SK-N-SH (cell line): ENCODE results near the gene LGALS3BP. TPM values are rescaled to one million over a fixed set of nuclear protein-coding genes. Genes with fewer than 3 reads are reported as not detected.

Source experiments
- CTCF ChIA-PET: fragments of 300-600, 350-600 bp; formaldehyde crosslinking; extraction: SDS; loops from one replicate; lab custom pipeline; 2021; lab: Yijun Ruan, JAX
- POLR2A ChIA-PET: fragments of 350-600 bp; sonication (Branson Sonifier 250); formaldehyde crosslinking; extraction: SDS; loops from one replicate; lab custom pipeline; 2020; ENCODE audit warnings: antibody characterized with exemption, inconsistent platforms; lab: Yijun Ruan, JAX
- DNase-seq: peaks from one replicate; pipeline ENCODE4 v3.0.0; 2012
- H2AFZ ChIP-seq: fragments of 200-600 bp; sonication (generic); 2 replicates; pipeline ENCODE4 v1.8.1; 2016; ENCODE audit warnings: antibody characterized with exemption, mild to moderate bottlenecking, low read depth
- H3F3A ChIP-seq: fragments of 200-600 bp; sonication (generic); replicated peaks from 2 replicates; pipeline ENCODE3; 2016; ENCODE audit warnings: antibody characterized with exemption, mild to moderate bottlenecking; ENCODE audit not compliant: insufficient read depth
- H3K27ac ChIP-seq, 2 experiments: fragments of 200-500 bp in 1 of 2; fragments of 200-600 bp in 1 of 2; sonication (Bioruptor generic) in 1 of 2; sonication (generic), shearing (Covaris generic) in 1 of 2; 2 replicates each; pipeline versions ENCODE4 v1.5.1 to v1.6.1; 2014 to 2016; ENCODE audit warnings: low read depth in 2 of 2, inconsistent platforms in 1 of 2, low read length in 1 of 2, mild to moderate bottlenecking in 1 of 2, mixed read lengths in 1 of 2
- H3K27me3 ChIP-seq: fragments of 200-600 bp; sonication (generic), shearing (Covaris generic); 2 replicates; pipeline ENCODE4 v1.6.1; 2016; ENCODE audit warnings: mixed run types; ENCODE audit not compliant: insufficient read depth
- H3K36me3 ChIP-seq, 2 experiments: fragments of 200-500 bp in 1 of 2; fragments of 200-600 bp in 1 of 2; sonication (Bioruptor generic) in 1 of 2; sonication (generic) in 1 of 2; replicated peaks in 1 of 2; 2 replicates each; pipeline versions ENCODE3 to v1.5.1; 2014 to 2016; ENCODE audit warnings: low read length in 1 of 2, mild to moderate bottlenecking in 1 of 2; ENCODE audit not compliant: insufficient read depth in 2 of 2, control insufficient read depth in 1 of 2
- H3K4me1 ChIP-seq, 2 experiments: fragments of 200-500 bp in 1 of 2; fragments of 200-600 bp in 1 of 2; sonication (Bioruptor generic) in 1 of 2; sonication (generic), shearing (Covaris generic) in 1 of 2; 2 replicates each; pipeline versions ENCODE4 v1.5.1 to v1.6.1; 2014 to 2016; ENCODE audit warnings: low read depth in 1 of 2, low read length in 1 of 2, mixed run types in 1 of 2; ENCODE audit not compliant: insufficient read depth in 2 of 2, control insufficient read depth in 1 of 2
- H3K4me2 ChIP-seq: fragments of 200-600 bp; sonication (generic), shearing (Covaris generic); 2 replicates; pipeline ENCODE4 v1.6.1; 2017; ENCODE audit warnings: mixed run types
- H3K4me3 ChIP-seq, 2 experiments: fragments of 200-500 bp in 1 of 2; fragments of 200-600 bp in 1 of 2; sonication (Bioruptor generic) in 1 of 2; sonication (generic), shearing (Covaris generic) in 1 of 2; 2 replicates each; pipeline versions ENCODE4 v1.5.1 to v1.8.1; 2014 to 2016; ENCODE audit warnings: low read depth in 2 of 2, inconsistent platforms in 1 of 2, low read length in 1 of 2, mild to moderate bottlenecking in 1 of 2, mixed read lengths in 1 of 2, moderate library complexity in 1 of 2
- H3K79me2 ChIP-seq: fragments of 200-600 bp; sonication (generic); 2 replicates; pipeline ENCODE4 v1.8.1; 2017; ENCODE audit warnings: mild to moderate bottlenecking; ENCODE audit not compliant: insufficient read depth
- H3K9ac ChIP-seq: fragments of 200-600 bp; sonication (generic); 2 replicates; pipeline ENCODE4 v1.6.1; 2017; ENCODE audit warnings: mixed run types
- H3K9me2 ChIP-seq: fragments of 200-600 bp; sonication (generic); 2 replicates; pipeline ENCODE4 v1.6.1; 2017; ENCODE audit warnings: mixed run types
- H3K9me3 ChIP-seq: fragments of 200-600 bp; sonication (generic); 2 replicates; pipeline ENCODE4 v1.6.1; 2017; ENCODE audit warnings: mixed run types, mild to moderate bottlenecking, moderate library complexity
- H4K20me1 ChIP-seq: fragments of 200-600 bp; sonication (generic); 2 replicates; pipeline ENCODE4 v1.6.1; 2017; ENCODE audit warnings: mild to moderate bottlenecking, mixed run types; ENCODE audit not compliant: insufficient read depth
- ELF1 ChIP-seq: IDR thresholded peaks from 2 replicates; pipeline ENCODE4 v1.4.0; 2012
- EZH2phosphoT487 ChIP-seq: fragments of 200-600 bp; sonication (generic); IDR thresholded peaks from 2 replicates; pipeline ENCODE4 v1.6.1; 2017; ENCODE audit warnings: low read depth, mixed run types, mild to moderate bottlenecking, antibody characterized with exemption, moderate library complexity, borderline replicate concordance
- FOSL2 ChIP-seq: IDR thresholded peaks from 2 replicates; pipeline ENCODE4 v1.4.0; 2012; ENCODE audit warnings: low read depth, mild to moderate bottlenecking, moderate library complexity, borderline replicate concordance
- FOXJ3 ChIP-seq: sonication (generic); formaldehyde crosslinking; IDR thresholded peaks from 2 replicates; pipeline ENCODE4 v1.5.1; 2020; ENCODE audit warnings: mild to moderate bottlenecking, missing genetic modification reagents
- FOXM1 ChIP-seq: IDR thresholded peaks from 2 replicates; pipeline ENCODE4 v1.4.0; 2012; ENCODE audit warnings: low read depth, mild to moderate bottlenecking
- GABPA ChIP-seq: IDR thresholded peaks from 2 replicates; pipeline ENCODE4 v1.4.0; 2012; ENCODE audit warnings: low read depth, mild to moderate bottlenecking
- GATA2 ChIP-seq: sonication (generic); formaldehyde crosslinking; IDR thresholded peaks from 2 replicates; pipeline ENCODE4 v1.5.0; 2020; ENCODE audit warnings: mild to moderate bottlenecking, missing genetic modification reagents
- IRF3 ChIP-seq: fragments of 150-350 bp; IDR thresholded peaks from 2 replicates; pipeline ENCODE4 v1.6.1; 2016; ENCODE audit warnings: mild to moderate bottlenecking, low read depth, low read length
- JUND ChIP-seq: IDR thresholded peaks from 2 replicates; pipeline ENCODE4 v1.4.0; 2012
- RAD21 ChIP-seq: IDR thresholded peaks from 2 replicates; pipeline ENCODE4 v1.6.1; 2012; ENCODE audit warnings: mild to moderate bottlenecking, low read length
- RXRA ChIP-seq: IDR thresholded peaks from 2 replicates; pipeline ENCODE4 v1.4.0; 2012; ENCODE audit warnings: low read depth, mild to moderate bottlenecking, borderline replicate concordance
- SMC3 ChIP-seq: IDR thresholded peaks from 2 replicates; pipeline ENCODE4 v1.6.1; 2012; ENCODE audit warnings: low read depth, low read length, improper control_type of control experiment
- TEAD4 ChIP-seq: IDR thresholded peaks from 2 replicates; pipeline ENCODE4 v1.4.0; 2012; ENCODE audit warnings: mild to moderate bottlenecking, borderline replicate concordance; ENCODE audit not compliant: insufficient read depth
- ZBTB33 ChIP-seq: IDR thresholded peaks from 2 replicates; pipeline ENCODE4 v1.4.0; 2012; ENCODE audit warnings: low read depth, borderline replicate concordance
- WGBS: methylation state at CpG from one replicate; pipeline ENCODE4 v1.1.6; 2017; ENCODE audit warnings: low lambda C conversion rate; 5-methylcytosine and 5-hydroxymethylcytosine counted together
- polyA plus RNA-seq, 3 experiments: library from polyadenylated mRNA; depleted of rRNA; stranded (reverse); fragments of >200 nt; gene quantifications; 2 replicates each; pipeline ENCODE4 v1.2.3, GENCODE V29; 2012
- TF ChIP-seq, protein P1 (sequence below): fragments of 150-350 bp; IDR thresholded peaks from 2 replicates; pipeline ENCODE4 v1.6.1; 2017; ENCODE audit warnings: antibody characterized with exemption, low read length, low read depth, borderline replicate concordance
- TF ChIP-seq, protein P2 (sequence below): IDR thresholded peaks from 2 replicates; pipeline ENCODE4 v1.4.0; 2012; ENCODE audit warnings: low read depth
- TF ChIP-seq, protein P3 (sequence below): fragments of 200-600 bp; sonication (generic); IDR thresholded peaks from 2 replicates; pipeline ENCODE4 v1.6.1; 2017; ENCODE audit warnings: antibody characterized with exemption, mild to moderate bottlenecking, moderate library complexity

Gene LGALS3BP
- polyA plus RNA-seq, 1 of the 3 experiments (the other 2 are of a cell fraction): 579 TPM

- peaks cover 7% of the 10 kb centered on the region for H3F3A ChIP-seq
- ChIA-PET CTCF (interaction anchor here (0.7 to 3.2 kb wide), 10 partner anchors 14 to 379 kb away, joined by 3 to 15 read pairs (median 4); no protein-coding TSS in a partner anchor), POLR2A (no interaction called here)
- H3K9me2 ChIP-seq: no peaks in the 10 kb centered on the region
- no peak overlapping the region for H3K9ac ChIP-seq
- H4K20me1 ChIP-seq: no peaks in the 10 kb centered on the region
- 79% methylated on average over 2 of the region's 2 CpGs for WGBS
- TF ChIP-seq FOXM1 (no peak), GATA2 (CRISPR knock-in tag) (no peak), FOSL2 (no peak), RAD21 (no peak), TEAD4 (no peak), SMC3 (no peak), GABPA (no peak)
- TF ChIP-seq, protein P1, sequence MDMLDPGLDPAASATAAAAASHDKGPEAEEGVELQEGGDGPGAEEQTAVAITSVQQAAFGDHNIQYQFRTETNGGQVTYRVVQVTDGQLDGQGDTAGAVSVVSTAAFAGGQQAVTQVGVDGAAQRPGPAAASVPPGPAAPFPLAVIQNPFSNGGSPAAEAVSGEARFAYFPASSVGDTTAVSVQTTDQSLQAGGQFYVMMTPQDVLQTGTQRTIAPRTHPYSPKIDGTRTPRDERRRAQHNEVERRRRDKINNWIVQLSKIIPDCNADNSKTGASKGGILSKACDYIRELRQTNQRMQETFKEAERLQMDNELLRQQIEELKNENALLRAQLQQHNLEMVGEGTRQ: no peak
- TF ChIP-seq, protein P2, sequence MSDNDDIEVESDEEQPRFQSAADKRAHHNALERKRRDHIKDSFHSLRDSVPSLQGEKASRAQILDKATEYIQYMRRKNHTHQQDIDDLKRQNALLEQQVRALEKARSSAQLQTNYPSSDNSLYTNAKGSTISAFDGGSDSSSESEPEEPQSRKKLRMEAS: no peak
- TF ChIP-seq, protein P3, sequence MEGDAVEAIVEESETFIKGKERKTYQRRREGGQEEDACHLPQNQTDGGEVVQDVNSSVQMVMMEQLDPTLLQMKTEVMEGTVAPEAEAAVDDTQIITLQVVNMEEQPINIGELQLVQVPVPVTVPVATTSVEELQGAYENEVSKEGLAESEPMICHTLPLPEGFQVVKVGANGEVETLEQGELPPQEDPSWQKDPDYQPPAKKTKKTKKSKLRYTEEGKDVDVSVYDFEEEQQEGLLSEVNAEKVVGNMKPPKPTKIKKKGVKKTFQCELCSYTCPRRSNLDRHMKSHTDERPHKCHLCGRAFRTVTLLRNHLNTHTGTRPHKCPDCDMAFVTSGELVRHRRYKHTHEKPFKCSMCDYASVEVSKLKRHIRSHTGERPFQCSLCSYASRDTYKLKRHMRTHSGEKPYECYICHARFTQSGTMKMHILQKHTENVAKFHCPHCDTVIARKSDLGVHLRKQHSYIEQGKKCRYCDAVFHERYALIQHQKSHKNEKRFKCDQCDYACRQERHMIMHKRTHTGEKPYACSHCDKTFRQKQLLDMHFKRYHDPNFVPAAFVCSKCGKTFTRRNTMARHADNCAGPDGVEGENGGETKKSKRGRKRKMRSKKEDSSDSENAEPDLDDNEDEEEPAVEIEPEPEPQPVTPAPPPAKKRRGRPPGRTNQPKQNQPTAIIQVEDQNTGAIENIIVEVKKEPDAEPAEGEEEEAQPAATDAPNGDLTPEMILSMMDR: no peak
- peaks cover 7% of the 10 kb centered on the region for H3K79me2 ChIP-seq
- H3K27ac ChIP-seq: no peak overlapping the region
- H2AFZ ChIP-seq: no peak overlapping the region
- H3K9me3 ChIP-seq: peaks cover 25% of the 10 kb centered on the region
- peaks cover 6 to 10% of the 10 kb centered on the region in 2 experiments; a peak in 2 of 4 replicates for H3K4me1 ChIP-seq
- peaks cover 0 to 5% of the 10 kb centered on the region in 2 experiments for H3K36me3 ChIP-seq
- no peak overlapping the region for H3K4me2 ChIP-seq
- no peak for DNase-seq
- H3K27me3 ChIP-seq: no peaks in the 10 kb centered on the region
- H3K4me3 ChIP-seq: no peak overlapping the region
Measured at GRCh38 chr17:79014158-79014758, 34.5 kb upstream of the LGALS3BP start.

DNA sequence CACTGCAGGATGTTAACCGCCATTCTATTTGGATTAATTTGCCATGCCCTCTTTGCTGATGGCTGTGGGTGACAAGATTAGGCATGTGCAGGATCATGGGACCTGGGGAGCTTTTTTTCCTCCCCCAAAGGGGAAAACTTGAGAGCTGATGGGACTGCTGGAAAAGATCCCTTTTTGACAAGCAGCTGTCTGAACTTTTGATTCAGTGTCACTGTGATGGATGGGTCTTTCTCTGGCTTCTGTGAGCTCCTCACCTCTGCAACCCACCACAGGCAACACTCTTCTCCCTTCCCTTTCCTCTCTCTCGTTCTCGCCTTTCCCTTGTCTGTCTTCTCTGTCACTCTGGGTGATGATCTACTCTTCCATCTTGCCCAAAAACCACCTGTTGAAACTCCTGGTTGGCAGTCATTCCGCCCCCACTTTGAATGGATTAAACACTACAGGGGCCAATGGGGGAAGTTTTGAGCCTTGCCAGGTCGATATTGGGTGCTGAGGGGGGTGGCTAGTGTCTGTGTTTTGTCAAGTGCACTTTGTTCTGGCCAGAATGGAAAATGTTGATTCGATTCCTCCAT, 32.9 kb upstream of the LGALS3BP start:
- Histone ChIP-seq H3K36me3 (peaks cover 4 to 5% of the 10 kb centered on the region in 2 experiments), H3K27ac (no peak overlapping the region), H3K9ac (no peak overlapping the region), H3K9me2 (no peaks in the 10 kb centered on the region), H3K4me2 (no peak overlapping the region), H3K4me3 (no peak overlapping the region), H4K20me1 (no peaks in the 10 kb centered on the region), H3K27me3 (no peaks in the 10 kb centered on the region), H3K9me3 (peaks cover 25% of the 10 kb centered on the region), H3K4me1 (peaks cover 18 to 22% of the 10 kb centered on the region in 2 experiments; a peak in 3 of 4 replicates), H3K79me2 (peaks cover 23% of the 10 kb centered on the region), H3F3A (peaks cover 7% of the 10 kb centered on the region), H2AFZ (no peak overlapping the region)
- 31% methylated on average over 6 of the region's 6 CpGs for WGBS
- ChIA-PET CTCF (interaction anchor here (1.6 to 3.2 kb wide), 3 partner anchors 19 to 75 kb away, joined by 3 to 15 read pairs (median 7); no protein-coding TSS in a partner anchor), POLR2A (no interaction called here)
- no peak for DNase-seq
- no peak for TF ChIP-seq ELF1
- TF ChIP-seq FOXM1: no peak
- TF ChIP-seq EZH2phosphoT487: no peak
- TF ChIP-seq ZBTB33: no peak
- TF ChIP-seq JUND: no peak
- TF ChIP-seq RAD21: no peak
- TF ChIP-seq, protein P2: no peak
- TF ChIP-seq FOXJ3 (CRISPR knock-in tag): no peak
- TF ChIP-seq GATA2 (CRISPR knock-in tag): no peak
- no peak for TF ChIP-seq GABPA
- no peak for TF ChIP-seq SMC3
- no peak for TF ChIP-seq IRF3
- TF ChIP-seq RXRA: no peak
- TF ChIP-seq, protein P1: no peak
